ENCODE measurements around the gene PTMS. TPM values are rescaled to one million over a fixed set of nuclear protein-coding genes. Genes with fewer than 3 reads are reported as not detected.

PTMS gene
- total and polyA plus RNA-seq, 9 of the 15 experiments (the other 6 are each of a cell fraction or from before 2014, with no cell fraction given) = 5.1 to 287 (median 78.5) TPM

DNA sequence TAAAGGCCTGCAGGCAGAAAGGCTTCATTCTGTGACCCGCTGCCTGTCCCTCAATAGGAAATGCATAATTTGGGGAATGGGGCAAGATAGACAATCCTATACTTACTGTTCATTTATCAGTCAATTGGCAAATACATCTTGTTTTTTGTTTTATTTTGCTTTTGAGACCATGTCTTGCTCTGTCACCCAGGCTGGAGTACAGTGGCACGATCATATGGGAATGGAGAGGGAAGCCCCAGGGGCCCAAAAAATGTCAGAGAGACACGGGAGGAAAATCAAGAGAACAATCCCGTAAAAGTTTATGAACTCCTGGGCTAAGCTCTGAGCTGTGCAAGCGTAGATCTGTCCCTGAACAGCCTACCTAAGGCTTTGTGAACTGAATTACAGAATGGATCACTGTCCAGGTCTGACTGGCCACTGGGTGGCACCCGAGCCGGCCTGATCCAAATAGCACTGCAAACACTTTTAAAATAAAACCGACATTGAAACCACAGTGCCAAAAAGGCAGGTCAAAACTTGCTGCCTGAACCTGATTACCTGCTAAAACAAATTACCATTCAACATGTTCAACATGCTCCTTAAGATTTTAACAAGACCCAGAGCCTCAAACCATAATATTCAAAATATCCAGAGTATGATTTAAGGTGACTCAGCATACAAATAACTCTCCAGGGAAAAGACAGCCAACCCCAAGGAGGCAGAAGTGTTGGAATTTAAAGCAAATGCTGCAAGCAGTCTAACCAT, 30.5 kb upstream of the PTMS start (continued):
- TF ChIP-seq, protein P1, sequence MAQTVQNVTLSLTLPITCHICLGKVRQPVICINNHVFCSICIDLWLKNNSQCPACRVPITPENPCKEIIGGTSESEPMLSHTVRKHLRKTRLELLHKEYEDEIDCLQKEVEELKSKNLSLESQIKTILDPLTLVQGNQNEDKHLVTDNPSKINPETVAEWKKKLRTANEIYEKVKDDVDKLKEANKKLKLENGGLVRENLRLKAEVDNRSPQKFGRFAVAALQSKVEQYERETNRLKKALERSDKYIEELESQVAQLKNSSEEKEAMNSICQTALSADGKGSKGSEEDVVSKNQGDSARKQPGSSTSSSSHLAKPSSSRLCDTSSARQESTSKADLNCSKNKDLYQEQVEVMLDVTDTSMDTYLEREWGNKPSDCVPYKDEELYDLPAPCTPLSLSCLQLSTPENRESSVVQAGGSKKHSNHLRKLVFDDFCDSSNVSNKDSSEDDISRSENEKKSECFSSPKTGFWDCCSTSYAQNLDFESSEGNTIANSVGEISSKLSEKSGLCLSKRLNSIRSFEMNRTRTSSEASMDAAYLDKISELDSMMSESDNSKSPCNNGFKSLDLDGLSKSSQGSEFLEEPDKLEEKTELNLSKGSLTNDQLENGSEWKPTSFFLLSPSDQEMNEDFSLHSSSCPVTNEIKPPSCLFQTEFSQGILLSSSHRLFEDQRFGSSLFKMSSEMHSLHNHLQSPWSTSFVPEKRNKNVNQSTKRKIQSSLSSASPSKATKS (CRISPR knock-in tag; IDR thresholded peaks at IDR 0.05) = no peak
- TF ChIP-seq ATF1 (CRISPR knock-in tag; IDR thresholded peaks at IDR 0.05) (no peak), ATF1 (tag; IDR thresholded peaks at IDR 0.05) (no peak), NONO (IDR thresholded peaks at IDR 0.05; ENCODE audit: low read depth in 2 of 2, low read length in 1 of 2) (no peak), MAFK (IDR thresholded peaks at IDR 0.05; ENCODE audit: low read length) (peak; percentile 28; the same call in 1 of the 2 replicates), TSC22D4 (tag; IDR thresholded peaks at IDR 0.05) (no peak), BRD9 (IDR thresholded peaks at IDR 0.05; ENCODE audit: low read depth, partially characterized antibody) (peak; percentile 30), NFE2 (IDR thresholded peaks at IDR 0.05; ENCODE audit: low read depth) (peak; percentile 71), ZNF561 (CRISPR knock-in tag; conservative IDR thresholded peaks at IDR 0.05) (no peak), GTF2A2 (tag; IDR thresholded peaks at IDR 0.05) (no peak), DPF2 (IDR thresholded peaks at IDR 0.05) (0 out of 2 replicates have a peak, but pooled peaks have one; percentile 35)
- TF ChIP-seq, protein P2, sequence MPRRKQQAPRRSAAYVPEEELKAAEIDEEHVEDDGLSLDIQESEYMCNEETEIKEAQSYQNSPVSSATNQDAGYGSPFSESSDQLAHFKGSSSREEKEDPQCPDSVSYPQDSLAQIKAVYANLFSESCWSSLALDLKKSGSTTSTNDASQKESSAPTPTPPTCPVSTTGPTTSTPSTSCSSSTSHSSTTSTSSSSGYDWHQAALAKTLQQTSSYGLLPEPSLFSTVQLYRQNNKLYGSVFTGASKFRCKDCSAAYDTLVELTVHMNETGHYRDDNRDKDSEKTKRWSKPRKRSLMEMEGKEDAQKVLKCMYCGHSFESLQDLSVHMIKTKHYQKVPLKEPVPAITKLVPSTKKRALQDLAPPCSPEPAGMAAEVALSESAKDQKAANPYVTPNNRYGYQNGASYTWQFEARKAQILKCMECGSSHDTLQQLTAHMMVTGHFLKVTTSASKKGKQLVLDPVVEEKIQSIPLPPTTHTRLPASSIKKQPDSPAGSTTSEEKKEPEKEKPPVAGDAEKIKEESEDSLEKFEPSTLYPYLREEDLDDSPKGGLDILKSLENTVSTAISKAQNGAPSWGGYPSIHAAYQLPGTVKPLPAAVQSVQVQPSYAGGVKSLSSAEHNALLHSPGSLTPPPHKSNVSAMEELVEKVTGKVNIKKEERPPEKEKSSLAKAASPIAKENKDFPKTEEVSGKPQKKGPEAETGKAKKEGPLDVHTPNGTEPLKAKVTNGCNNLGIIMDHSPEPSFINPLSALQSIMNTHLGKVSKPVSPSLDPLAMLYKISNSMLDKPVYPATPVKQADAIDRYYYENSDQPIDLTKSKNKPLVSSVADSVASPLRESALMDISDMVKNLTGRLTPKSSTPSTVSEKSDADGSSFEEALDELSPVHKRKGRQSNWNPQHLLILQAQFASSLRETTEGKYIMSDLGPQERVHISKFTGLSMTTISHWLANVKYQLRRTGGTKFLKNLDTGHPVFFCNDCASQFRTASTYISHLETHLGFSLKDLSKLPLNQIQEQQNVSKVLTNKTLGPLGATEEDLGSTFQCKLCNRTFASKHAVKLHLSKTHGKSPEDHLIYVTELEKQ (CRISPR knock-in tag; IDR thresholded peaks at IDR 0.05) = no peak
- TF ChIP-seq, protein P3, sequence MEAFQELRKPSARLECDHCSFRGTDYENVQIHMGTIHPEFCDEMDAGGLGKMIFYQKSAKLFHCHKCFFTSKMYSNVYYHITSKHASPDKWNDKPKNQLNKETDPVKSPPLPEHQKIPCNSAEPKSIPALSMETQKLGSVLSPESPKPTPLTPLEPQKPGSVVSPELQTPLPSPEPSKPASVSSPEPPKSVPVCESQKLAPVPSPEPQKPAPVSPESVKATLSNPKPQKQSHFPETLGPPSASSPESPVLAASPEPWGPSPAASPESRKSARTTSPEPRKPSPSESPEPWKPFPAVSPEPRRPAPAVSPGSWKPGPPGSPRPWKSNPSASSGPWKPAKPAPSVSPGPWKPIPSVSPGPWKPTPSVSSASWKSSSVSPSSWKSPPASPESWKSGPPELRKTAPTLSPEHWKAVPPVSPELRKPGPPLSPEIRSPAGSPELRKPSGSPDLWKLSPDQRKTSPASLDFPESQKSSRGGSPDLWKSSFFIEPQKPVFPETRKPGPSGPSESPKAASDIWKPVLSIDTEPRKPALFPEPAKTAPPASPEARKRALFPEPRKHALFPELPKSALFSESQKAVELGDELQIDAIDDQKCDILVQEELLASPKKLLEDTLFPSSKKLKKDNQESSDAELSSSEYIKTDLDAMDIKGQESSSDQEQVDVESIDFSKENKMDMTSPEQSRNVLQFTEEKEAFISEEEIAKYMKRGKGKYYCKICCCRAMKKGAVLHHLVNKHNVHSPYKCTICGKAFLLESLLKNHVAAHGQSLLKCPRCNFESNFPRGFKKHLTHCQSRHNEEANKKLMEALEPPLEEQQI (IDR thresholded peaks at IDR 0.05) = no peak
- TF ChIP-seq, protein P4, sequence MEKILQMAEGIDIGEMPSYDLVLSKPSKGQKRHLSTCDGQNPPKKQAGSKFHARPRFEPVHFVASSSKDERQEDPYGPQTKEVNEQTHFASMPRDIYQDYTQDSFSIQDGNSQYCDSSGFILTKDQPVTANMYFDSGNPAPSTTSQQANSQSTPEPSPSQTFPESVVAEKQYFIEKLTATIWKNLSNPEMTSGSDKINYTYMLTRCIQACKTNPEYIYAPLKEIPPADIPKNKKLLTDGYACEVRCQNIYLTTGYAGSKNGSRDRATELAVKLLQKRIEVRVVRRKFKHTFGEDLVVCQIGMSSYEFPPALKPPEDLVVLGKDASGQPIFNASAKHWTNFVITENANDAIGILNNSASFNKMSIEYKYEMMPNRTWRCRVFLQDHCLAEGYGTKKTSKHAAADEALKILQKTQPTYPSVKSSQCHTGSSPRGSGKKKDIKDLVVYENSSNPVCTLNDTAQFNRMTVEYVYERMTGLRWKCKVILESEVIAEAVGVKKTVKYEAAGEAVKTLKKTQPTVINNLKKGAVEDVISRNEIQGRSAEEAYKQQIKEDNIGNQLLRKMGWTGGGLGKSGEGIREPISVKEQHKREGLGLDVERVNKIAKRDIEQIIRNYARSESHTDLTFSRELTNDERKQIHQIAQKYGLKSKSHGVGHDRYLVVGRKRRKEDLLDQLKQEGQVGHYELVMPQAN (IDR thresholded peaks at IDR 0.05; ENCODE audit: borderline replicate concordance) = no peak

Measured in K562 (cell line).